GM11168 (cell line): ENCODE measurements around the gene METTL25.

Experiments used
- in situ Hi-C: fragments of 300-500 bp; cut with MboI; formaldehyde crosslinking; loops from one replicate; pipeline ENCODE4 v1.12.0; 2022; ENCODE audit warnings: low sequenced_read_pairs; ENCODE audit not compliant: unreplicated experiment

Gene METTL25

GRCh38 chr12:82522285-82522684 lies 164.0 kb downstream of the METTL25 start:
- in situ Hi-C loops, result loop anchor here (10.0 kb wide), 1 partner anchor 113 kb away; no protein-coding TSS in a partner anchor

DNA sequence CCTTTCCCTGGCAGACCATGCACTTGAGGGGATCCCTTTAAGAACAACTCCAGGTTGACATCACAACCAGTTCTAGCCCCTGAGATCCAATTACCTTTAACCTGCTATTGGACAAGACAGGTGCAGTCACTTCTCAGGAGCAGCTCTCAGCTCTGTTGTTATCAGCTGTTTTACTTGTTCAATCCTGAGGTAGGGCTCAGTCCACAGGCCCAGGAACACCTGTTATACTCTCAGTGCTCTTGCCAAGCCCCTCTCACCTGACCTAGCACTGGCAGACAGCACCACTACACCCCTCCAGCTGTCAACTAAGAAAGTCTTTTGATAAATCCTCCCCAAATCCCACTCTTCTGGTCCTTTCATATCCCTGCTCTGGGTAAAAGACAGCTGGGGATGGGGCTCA lies 164.4 kb downstream of the METTL25 start:
- in situ Hi-C loops, result loop anchor here (10.0 kb wide), 1 partner anchor 112 kb away; no protein-coding TSS in a partner anchor

- in situ Hi-C loops, result loop anchor here (10.0 kb wide), 1 partner anchor 111 kb away; no protein-coding TSS in a partner anchor
Measured at GRCh38 chr12:82523996-82524395, 165.7 kb downstream of the METTL25 start.

GRCh38 chr12:82524641-82525040 lies 166.3 kb downstream of the METTL25 start:
- in situ Hi-C loops, result loop anchor here (10.0 kb wide), 1 partner anchor 110 kb away; no protein-coding TSS in a partner anchor

DNA sequence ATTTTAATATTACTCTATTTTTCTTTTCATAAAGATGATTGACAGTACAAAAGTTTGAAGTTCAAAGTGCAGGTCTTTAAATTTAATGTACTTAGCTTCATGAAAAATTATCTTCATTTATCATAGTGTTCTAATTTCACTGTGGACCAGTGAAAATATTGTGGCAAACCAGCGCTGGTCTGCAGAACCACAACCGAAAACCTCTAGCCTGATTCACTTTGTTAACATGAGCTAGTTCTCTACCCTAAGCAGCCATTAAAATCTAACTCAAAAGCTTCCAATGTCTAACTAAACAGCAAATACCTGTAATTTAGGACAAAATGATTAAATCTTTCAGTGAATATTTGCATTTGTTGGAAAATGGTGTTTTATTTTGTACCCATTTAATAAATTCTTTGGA lies 167.3 kb downstream of the METTL25 start:
- in situ Hi-C loops, result loop anchor here (10.0 kb wide), 1 partner anchor 109 kb away; no protein-coding TSS in a partner anchor

DNA sequence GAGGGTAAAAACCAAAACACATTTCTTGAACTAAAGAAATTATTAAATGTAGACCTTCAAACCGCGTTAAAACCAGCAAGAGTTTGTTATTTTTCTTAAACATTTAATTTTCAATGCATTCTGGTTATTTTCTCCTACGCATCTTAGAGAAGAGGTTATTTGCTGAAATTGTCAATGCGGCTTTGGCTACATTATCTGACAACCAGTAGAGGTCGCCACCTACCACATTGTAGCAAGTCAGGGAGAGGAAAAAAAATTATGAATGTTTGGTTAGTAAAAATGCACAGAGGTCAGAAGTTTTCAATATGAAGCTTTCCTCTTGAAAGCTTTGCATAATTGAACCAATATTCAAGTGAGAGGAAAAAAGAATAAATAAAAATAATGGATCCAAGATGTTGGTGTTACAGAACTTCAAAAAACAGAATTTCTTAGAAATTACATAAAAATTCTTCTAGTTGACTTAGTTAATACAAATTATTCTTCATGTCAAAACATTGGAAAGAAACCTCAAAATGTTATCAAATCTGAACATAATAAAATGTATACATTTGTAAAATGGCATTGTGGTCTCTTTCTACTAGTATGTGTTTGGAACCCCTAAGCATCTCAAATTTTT lies 168.9 kb downstream of the METTL25 start:
- in situ Hi-C loops, result loop anchor here (10.0 kb wide), 1 partner anchor 108 kb away; no protein-coding TSS in a partner anchor
